Gastrocnemius medialis (tissue), 4 donors: Measurements from ENCODE around the gene EXOG. TPM values are rescaled to one million over a fixed set of nuclear protein-coding genes. Genes with fewer than 3 reads are reported as not detected.

ENCODE experiments used
- ATAC-seq, 2 donors: fragments of 150-250 bp; one replicate each; pipeline ENCODE4 v1.9.1; 2016
- DNase-seq, 2 donors: peaks; one replicate each; pipeline ENCODE4 v3.0.0-alpha.2; 2019
- H3K27ac ChIP-seq, 4 donors: fragments of 200-600 bp; sonication (generic); 1 replicate in 1 of 4; 2 replicates in 3 of 4; pipeline ENCODE4 v1.5.1; 2016 to 2018; ENCODE audit warnings: mild to moderate bottlenecking in 2 of 4, moderate library complexity in 1 of 4
- H3K27me3 ChIP-seq, 3 donors: fragments of 200-600 bp; sonication (generic) in 2 of 3; 1 replicate in 1 of 3; 2 replicates in 2 of 3; pipeline versions ENCODE4 v1.5.1 to v1.6.0; 2016 to 2019; ENCODE audit warnings: mild to moderate bottlenecking in 1 of 3, moderate library complexity in 1 of 3
- H3K36me3 ChIP-seq, 2 donors: fragments of 200-600 bp; sonication (generic) in 1 of 2; one replicate each; pipeline ENCODE4 v1.5.1; 2017 to 2018
- H3K4me1 ChIP-seq, 2 donors: fragments of 200-600 bp; sonication (generic) in 1 of 2; one replicate each; pipeline ENCODE4 v1.5.1; 2016 to 2017; ENCODE audit warnings: mild to moderate bottlenecking in 2 of 2
- H3K4me3 ChIP-seq, 4 donors: fragments of 200-600 bp; sonication (generic) in 3 of 4; 1 replicate in 1 of 4; 2 replicates in 3 of 4; pipeline ENCODE4 v1.5.1; 2016 to 2019; ENCODE audit warnings: mild to moderate bottlenecking in 2 of 4
- H3K9me3 ChIP-seq, 3 donors: fragments of 200-600 bp; sonication (generic) in 2 of 3; 1 replicate in 1 of 3; 2 replicates in 2 of 3; pipeline ENCODE4 v1.5.1; 2016 to 2019
- POLR2A ChIP-seq, 2 donors: fragments of 450-650 bp; IDR thresholded peaks; one replicate each; pipeline ENCODE4 v1.6.1; 2017; ENCODE audit warnings: antibody characterized with exemption in 2 of 2, mild to moderate bottlenecking in 2 of 2, moderate library complexity in 2 of 2
- in situ Hi-C, 4 donors: fragments of 200-750 bp; cut with MboI; loops; one replicate each; pipeline versions ENCODE4 v1.15.0 to v1.8.0; 2017; ENCODE audit warnings: low sequenced_read_pairs in 4 of 4
- intact Hi-C: fragments of 100-400 bp; cut with DNase I; formaldehyde crosslinking; loops from one replicate; pipeline ENCODE4 v1.15.1; 2023; ENCODE audit warnings: low total_unique reads
- total RNA-seq, 4 donors: library from RNA; depleted of rRNA; stranded (reverse); fragments of >200 nt; gene quantifications; one replicate each; pipeline versions ENCODE4 v1.1.0 to v1.2.3, GENCODE V29; 2016
- TF ChIP-seq, protein P1 (sequence below), 5 experiments: fragments of 450-650 bp in 3 of 5; fragments of 200-600 bp in 2 of 5; sonication (generic) in 2 of 5; IDR thresholded peaks in 4 of 5; conservative IDR thresholded peaks in 1 of 5; 1 replicate in 4 of 5; 2 replicates in 1 of 5; pipeline ENCODE4 v1.5.1; 2016 to 2019; ENCODE audit warnings: antibody characterized with exemption in 5 of 5, mild to moderate bottlenecking in 3 of 5, moderate library complexity in 3 of 5

The EXOG gene
- total RNA-seq, 4 donors from 2014 or later: 1.6 to 6.5 (median 2.2) TPM

GRCh38 chr3:38522002-38522401 is 25.9 kb downstream of the EXOG start:
- H3K4me1 ChIP-seq: peaks cover 14 to 22% of the 10 kb centered on the region in 2 donors
- DNase-seq (no peak), ATAC-seq (no peak)
- H3K27ac ChIP-seq: no peak overlapping the region
- no peaks in the 10 kb centered on the region for H3K27me3 ChIP-seq
- no peak overlapping the region for H3K4me3 ChIP-seq
- intact Hi-C loops (loop anchor here (5.0 kb wide), 1 partner anchor 510 kb away; no protein-coding TSS in a partner anchor), in situ Hi-C loops (loop anchor here (5.0 to 25.0 kb wide), 4 partner anchors 123 to 515 kb away; partner anchors contain the start of gene SCN5A (in 3 of the 4))
- TF ChIP-seq POLR2A (IDR thresholded peaks at IDR 0.05): no peak
- TF ChIP-seq, protein P1, sequence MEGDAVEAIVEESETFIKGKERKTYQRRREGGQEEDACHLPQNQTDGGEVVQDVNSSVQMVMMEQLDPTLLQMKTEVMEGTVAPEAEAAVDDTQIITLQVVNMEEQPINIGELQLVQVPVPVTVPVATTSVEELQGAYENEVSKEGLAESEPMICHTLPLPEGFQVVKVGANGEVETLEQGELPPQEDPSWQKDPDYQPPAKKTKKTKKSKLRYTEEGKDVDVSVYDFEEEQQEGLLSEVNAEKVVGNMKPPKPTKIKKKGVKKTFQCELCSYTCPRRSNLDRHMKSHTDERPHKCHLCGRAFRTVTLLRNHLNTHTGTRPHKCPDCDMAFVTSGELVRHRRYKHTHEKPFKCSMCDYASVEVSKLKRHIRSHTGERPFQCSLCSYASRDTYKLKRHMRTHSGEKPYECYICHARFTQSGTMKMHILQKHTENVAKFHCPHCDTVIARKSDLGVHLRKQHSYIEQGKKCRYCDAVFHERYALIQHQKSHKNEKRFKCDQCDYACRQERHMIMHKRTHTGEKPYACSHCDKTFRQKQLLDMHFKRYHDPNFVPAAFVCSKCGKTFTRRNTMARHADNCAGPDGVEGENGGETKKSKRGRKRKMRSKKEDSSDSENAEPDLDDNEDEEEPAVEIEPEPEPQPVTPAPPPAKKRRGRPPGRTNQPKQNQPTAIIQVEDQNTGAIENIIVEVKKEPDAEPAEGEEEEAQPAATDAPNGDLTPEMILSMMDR (IDR thresholded peaks at IDR 0.05 in 4 of 5, conservative IDR thresholded peaks at IDR 0.05 in 1 of 5): no peak
- peaks cover 0 to 26% of the 10 kb centered on the region in 2 donors for H3K36me3 ChIP-seq
- H3K9me3 ChIP-seq: no peaks in the 10 kb centered on the region

GRCh38 chr3:38524141-38524739 is 28.1 kb downstream of the EXOG start:
- H3K27ac ChIP-seq: no peak overlapping the region
- ATAC-seq (no peak), DNase-seq (no peak)
- in situ Hi-C loops (loop anchor here (5.0 to 25.0 kb wide), 4 partner anchors 121 to 513 kb away; partner anchors contain the start of gene SCN5A (in 3 of the 4)), intact Hi-C loops (loop anchor here (5.0 kb wide), 1 partner anchor 508 kb away; no protein-coding TSS in a partner anchor)
- no peak overlapping the region for H3K4me3 ChIP-seq
- H3K27me3 ChIP-seq: no peaks in the 10 kb centered on the region
- no peak for TF ChIP-seq POLR2A (IDR thresholded peaks at IDR 0.05)
- TF ChIP-seq, protein P1 (IDR thresholded peaks at IDR 0.05 in 4 of 5, conservative IDR thresholded peaks at IDR 0.05 in 1 of 5): no peak
- H3K4me1 ChIP-seq: peaks cover 14 to 20% of the 10 kb centered on the region in 2 donors
- peaks cover 0 to 26% of the 10 kb centered on the region in 2 donors for H3K36me3 ChIP-seq
- H3K9me3 ChIP-seq: no peaks in the 10 kb centered on the region

DNA sequence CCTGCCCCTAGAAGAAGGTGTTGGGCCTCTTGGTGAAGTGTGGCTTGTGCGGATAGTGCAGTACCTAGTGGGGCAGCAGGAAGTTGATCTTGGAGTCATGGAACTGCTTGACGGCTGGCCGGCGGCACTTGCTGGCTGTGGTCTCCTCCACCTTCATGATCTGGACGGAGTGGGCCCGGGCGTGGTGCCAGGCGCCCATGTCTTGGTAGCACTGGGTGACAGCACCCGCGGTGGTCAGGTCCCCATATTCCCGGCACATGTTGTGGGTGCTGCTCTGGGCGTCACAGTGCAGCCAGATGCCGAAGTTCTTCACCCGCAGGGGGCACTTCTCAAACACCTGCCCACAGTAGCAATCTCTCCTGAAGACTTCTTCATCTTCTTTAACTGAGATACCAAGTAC is 30.7 kb downstream of the EXOG start:
- H3K36me3 ChIP-seq: peaks cover 0 to 26% of the 10 kb centered on the region in 2 donors
- no peak for TF ChIP-seq POLR2A (IDR thresholded peaks at IDR 0.05)
- TF ChIP-seq, protein P1 (IDR thresholded peaks at IDR 0.05 in 4 of 5, conservative IDR thresholded peaks at IDR 0.05 in 1 of 5): no peak
- intact Hi-C loops (no loop called here), in situ Hi-C loops (loop anchor here in 3 of 4 donors (10.0 to 25.0 kb wide), 2 partner anchors 118 to 486 kb away; partner anchors contain the start of gene SCN5A (in 3 of the 3))
- no peaks in the 10 kb centered on the region for H3K4me1 ChIP-seq
- no peak overlapping the region for H3K27ac ChIP-seq
- ATAC-seq (no peak), DNase-seq (no peak)
- H3K27me3 ChIP-seq: no peaks in the 10 kb centered on the region
- no peaks in the 10 kb centered on the region for H3K9me3 ChIP-seq
- H3K4me3 ChIP-seq: no peak overlapping the region

GRCh38 chr3:38528457-38528856 is 32.3 kb downstream of the EXOG start:
- in situ Hi-C loops (loop anchor here in 3 of 4 donors (10.0 to 25.0 kb wide), 2 partner anchors 116 to 484 kb away; partner anchors contain the start of gene SCN5A (in 3 of the 3)), intact Hi-C loops (no loop called here)
- no peak for DNase-seq
- Histone ChIP-seq H3K9me3 (no peaks in the 10 kb centered on the region), H3K36me3 (peaks cover 0 to 25% of the 10 kb centered on the region in 2 donors), H3K4me3 (no peak overlapping the region), H3K27ac (no peak overlapping the region), H3K27me3 (no peaks in the 10 kb centered on the region), H3K4me1 (no peaks in the 10 kb centered on the region)
- TF ChIP-seq POLR2A (IDR thresholded peaks at IDR 0.05): no peak
- TF ChIP-seq, protein P1 (IDR thresholded peaks at IDR 0.05 in 4 of 5, conservative IDR thresholded peaks at IDR 0.05 in 1 of 5): no peak
- no peak for ATAC-seq
